BLaER1 treated with 17β-estradiol and CSF1 and Interleukin-3, amounts not matched to agents 10 nM and 100 nM (cell line): ENCODE results near the gene ZNF655.
"Not testable (repeated sequence)": the region's sequence is repeated elsewhere in the genome, so short reads cannot be mapped to it uniquely, and the experiment has no call there.

Source experiments
- H3K27ac ChIP-seq, 11 experiments: shearing (Covaris generic); formaldehyde crosslinking; 2 replicates each; pipeline ENCODE4 v1.8.1; 2022
- H3K27me3 ChIP-seq, 11 experiments: shearing (Covaris generic); formaldehyde crosslinking; 2 replicates each; pipeline ENCODE4 v1.8.1; 2022
- H3K36me3 ChIP-seq, 11 experiments: shearing (Covaris generic); formaldehyde crosslinking; 2 replicates each; pipeline ENCODE4 v1.8.1; 2022
- H3K4me1 ChIP-seq, 10 experiments: shearing (Covaris generic); formaldehyde crosslinking; 2 replicates each; pipeline ENCODE4 v1.8.1; 2022
- H3K4me2 ChIP-seq, 11 experiments: shearing (Covaris generic); formaldehyde crosslinking; 2 replicates each; pipeline ENCODE4 v1.8.1; 2022
- H3K4me3 ChIP-seq, 10 experiments: shearing (Covaris generic); formaldehyde crosslinking; 2 replicates each; pipeline ENCODE4 v1.8.1; 2022
- H3K9ac ChIP-seq, 11 experiments: shearing (Covaris generic); formaldehyde crosslinking; 2 replicates each; pipeline ENCODE4 v1.8.1; 2022
- H3K9me3 ChIP-seq, 11 experiments: shearing (Covaris generic); formaldehyde crosslinking; replicated peaks in 1 of 11; 2 replicates each; pipeline ENCODE4 v1.8.1; 2022
- H4K20me1 ChIP-seq, 11 experiments: shearing (Covaris generic); formaldehyde crosslinking; 2 replicates each; pipeline ENCODE4 v1.8.1; 2022
- Cebpa-rat ChIP-seq, 11 experiments: shearing (Covaris generic); IDR thresholded peaks; 2 replicates each; pipeline ENCODE4 v1.8.1; 2022

ZNF655 gene

GRCh38 chr7:99563650-99564049, 5.2 kb downstream of the ZNF655 start:
- peaks cover 16 to 48% (median 35%) of the 10 kb centered on the region in 10 experiments for H3K4me1 ChIP-seq
- peaks cover 78 to 89% (median 86%) of the 10 kb centered on the region in 11 experiments for H3K36me3 ChIP-seq
- 0 out of 22 replicates have a peak overlapping the region, but pooled peaks of 1 of the 11 experiments have one; percentile 39 for H3K9ac ChIP-seq
- H3K4me2 ChIP-seq: peak overlapping the region in 2 of 11 experiments; percentile 92 to 94; a peak in 3 of 22 replicates
- peaks cover 25 to 96% (median 65%) of the 10 kb centered on the region in 11 experiments; a peak in 20 of 22 replicates for H4K20me1 ChIP-seq
- no peak for TF ChIP-seq Cebpa-rat (IDR thresholded peaks at IDR 0.05)
- no peaks in the 10 kb centered on the region for H3K27me3 ChIP-seq
- H3K9me3 ChIP-seq: no peaks in the 10 kb centered on the region
- no peak overlapping the region for H3K4me3 ChIP-seq
- peak overlapping the region in 2 of 11 experiments; percentile 53 to 63; a peak in 4 of 22 replicates for H3K27ac ChIP-seq

GRCh38 chr7:99568770-99569169, 10.3 kb downstream of the ZNF655 start:
- not testable (repeated sequence) for H3K9ac ChIP-seq, H3K9me3 ChIP-seq, H3K27ac ChIP-seq, H3K4me3 ChIP-seq, H3K27me3 ChIP-seq, H3K4me1 ChIP-seq, H3K4me2 ChIP-seq
- Histone ChIP-seq H4K20me1 (peaks cover 22 to 82% (median 46%) of the 10 kb centered on the region in 11 experiments; a peak in 20 of 22 replicates), H3K36me3 (peaks cover 90 to 100% (median 97%) of the 10 kb centered on the region in 11 experiments)

- Histone ChIP-seq H3K27me3 (no peaks in the 10 kb centered on the region), H3K9ac (no peak overlapping the region), H3K9me3 (no peaks in the 10 kb centered on the region), H3K27ac (no peak overlapping the region), H3K4me1 (no peaks in the 10 kb centered on the region), H3K36me3 (peaks cover 74 to 87% (median 83%) of the 10 kb centered on the region in 11 experiments), H3K4me3 (no peak overlapping the region), H3K4me2 (no peak overlapping the region), H4K20me1 (peaks cover 12 to 52% (median 23%) of the 10 kb centered on the region in 11 experiments; a peak in 19 of 22 replicates)
- no peak for TF ChIP-seq Cebpa-rat (IDR thresholded peaks at IDR 0.05)
Measured at GRCh38 chr7:99571768-99572167, 13.3 kb downstream of the ZNF655 start.

GRCh38 chr7:99573257-99573656, 14.8 kb downstream of the ZNF655 start:
- no peak overlapping the region for H3K4me3 ChIP-seq
- H3K4me2 ChIP-seq: no peak overlapping the region
- H3K27ac ChIP-seq: no peak overlapping the region
- peaks cover 0 to 11% (median 9%) of the 10 kb centered on the region in 10 experiments; a peak in 12 of 20 replicates for H3K4me1 ChIP-seq
- peaks cover 12 to 37% (median 24%) of the 10 kb centered on the region in 11 experiments; a peak in 18 of 22 replicates for H4K20me1 ChIP-seq
- H3K27me3 ChIP-seq: no peaks in the 10 kb centered on the region
- H3K9ac ChIP-seq: no peak overlapping the region
- peaks cover 63 to 74% (median 69%) of the 10 kb centered on the region in 11 experiments for H3K36me3 ChIP-seq
- TF ChIP-seq Cebpa-rat (IDR thresholded peaks at IDR 0.05): no peak
- H3K9me3 ChIP-seq: no peaks in the 10 kb centered on the region

GRCh38 chr7:99576251-99576650, 17.8 kb downstream of the ZNF655 start:
- Histone ChIP-seq H3K27me3 (no peaks in the 10 kb centered on the region), H3K4me2 (no peak overlapping the region), H3K27ac (no peak overlapping the region)

GRCh38 chr7:99579281-99579955, 21.0 kb downstream of the ZNF655 start:
- Histone ChIP-seq H3K9me3 (no peaks in the 10 kb centered on the region), H3K27ac (peak overlapping the region in 9 of 11 experiments; percentile 40 to 72 (median 62); a peak in 13 of 22 replicates), H3K27me3 (no peaks in the 10 kb centered on the region), H3K4me3 (peak overlapping the region; percentile 59 to 73 (median 62)), H3K4me2 (peak overlapping the region; percentile 90 to 100 (median 97)), H3K4me1 (peaks cover 15 to 40% (median 32%) of the 10 kb centered on the region in 10 experiments), H3K36me3 (peaks cover 3 to 13% (median 8%) of the 10 kb centered on the region in 11 experiments; a peak in 13 of 22 replicates), H3K9ac (peak overlapping the region; percentile 56 to 79 (median 74)), H4K20me1 (peaks cover 0 to 14% (median 0%) of the 10 kb centered on the region in 11 experiments; a peak in 3 of 22 replicates)
- no peak for TF ChIP-seq Cebpa-rat (IDR thresholded peaks at IDR 0.05)

More at GRCh38 chr7:99576251-99576650, 17.8 kb downstream of the ZNF655 start:
- H3K4me3 ChIP-seq: no peak overlapping the region
- H3K9me3 ChIP-seq: no peaks in the 10 kb centered on the region
- peaks cover 0 to 18% (median 0%) of the 10 kb centered on the region in 11 experiments; a peak in 6 of 22 replicates for H4K20me1 ChIP-seq
- no peak for TF ChIP-seq Cebpa-rat (IDR thresholded peaks at IDR 0.05)
- peaks cover 35 to 45% (median 39%) of the 10 kb centered on the region in 11 experiments for H3K36me3 ChIP-seq
- H3K4me1 ChIP-seq: peaks cover 15 to 40% (median 32%) of the 10 kb centered on the region in 10 experiments
- no peak overlapping the region for H3K9ac ChIP-seq

- Histone ChIP-seq H3K9ac (peak overlapping the region; percentile 56 to 79 (median 74)), H3K4me1 (peaks cover 15 to 40% (median 32%) of the 10 kb centered on the region in 10 experiments), H3K4me2 (peak overlapping the region; percentile 90 to 100 (median 97)), H3K27ac (peak overlapping the region in 10 of 11 experiments; percentile 33 to 72 (median 60); a peak in 19 of 22 replicates), H3K36me3 (peaks cover 0 to 6% (median under 1%) of the 10 kb centered on the region in 11 experiments; a peak in 2 of 22 replicates), H3K4me3 (peak overlapping the region; percentile 59 to 73 (median 62)), H3K9me3 (no peaks in the 10 kb centered on the region), H4K20me1 (peaks cover 0 to 14% (median 0%) of the 10 kb centered on the region in 11 experiments; a peak in 3 of 22 replicates), H3K27me3 (no peaks in the 10 kb centered on the region)
- no peak for TF ChIP-seq Cebpa-rat (IDR thresholded peaks at IDR 0.05)
Measured at GRCh38 chr7:99579956-99580777, 21.7 kb downstream of the ZNF655 start.

- not testable (repeated sequence) for H3K27me3 ChIP-seq, H3K9me3 ChIP-seq, H3K36me3 ChIP-seq
- peak overlapping the region; percentile 59 to 73 (median 62) for H3K4me3 ChIP-seq
- H3K9ac ChIP-seq: peak overlapping the region; percentile 56 to 79 (median 74)
- H3K4me2 ChIP-seq: peak overlapping the region; percentile 90 to 100 (median 97)
- H3K4me1 ChIP-seq: peaks cover 15 to 40% (median 32%) of the 10 kb centered on the region in 10 experiments
- peaks cover 0 to 14% (median 0%) of the 10 kb centered on the region in 11 experiments; a peak in 3 of 22 replicates for H4K20me1 ChIP-seq
- peak overlapping the region in 6 of 11 experiments; percentile 40 to 70 (median 60); a peak in 7 of 22 replicates for H3K27ac ChIP-seq
Measured at GRCh38 chr7:99580778-99581332, 22.4 kb downstream of the ZNF655 start.
